Transverse colon (tissue), 4 donors: ENCODE results near the gene CIROP. TPM values are rescaled to one million over a fixed set of nuclear protein-coding genes. Genes with fewer than 3 reads are reported as not detected.

Experiments
- DNase-seq: peaks from one replicate; pipeline ENCODE4 v3.0.0-alpha.2; 2019
- H3K27ac ChIP-seq, 4 donors: fragments of 200-600 bp; sonication (generic); 2 replicates each; pipeline ENCODE4 v1.5.1; 2016 to 2018; ENCODE audit warnings: inconsistent platforms in 4 of 4
- H3K27me3 ChIP-seq: fragments of 200-600 bp; sonication (generic); 2 replicates; pipeline ENCODE4 v1.5.1; 2017; ENCODE audit warnings: inconsistent platforms
- H3K36me3 ChIP-seq, 4 donors: fragments of 200-600 bp; sonication (generic); 2 replicates each; pipeline ENCODE4 v1.5.1; 2017 to 2019; ENCODE audit warnings: inconsistent platforms in 4 of 4
- H3K4me1 ChIP-seq, 4 donors: fragments of 200-600 bp; sonication (generic); 2 replicates each; pipeline ENCODE4 v1.5.1; 2017 to 2020; ENCODE audit warnings: inconsistent platforms in 4 of 4
- H3K4me3 ChIP-seq, 4 donors: fragments of 200-600 bp; sonication (generic); 1 replicate in 1 of 4; 2 replicates in 3 of 4; pipeline versions ENCODE4 v1.5.1 to v1.6.1; 2017 to 2019; ENCODE audit warnings: inconsistent platforms in 4 of 4
- H3K9me3 ChIP-seq, 2 donors: fragments of 200-600 bp; sonication (generic); 2 replicates each; pipeline ENCODE4 v1.5.1; 2017 to 2019; ENCODE audit warnings: inconsistent platforms in 2 of 2
- EP300 ChIP-seq: sonication (generic); formaldehyde crosslinking; IDR thresholded peaks from one replicate; pipeline ENCODE4 v1.6.1; 2017; ENCODE audit warnings: antibody characterized with exemption, low read depth
- POLR2A ChIP-seq: fragments of 450-650 bp; IDR thresholded peaks from one replicate; pipeline ENCODE4 v1.6.1; 2016; ENCODE audit warnings: antibody characterized with exemption, mild to moderate bottlenecking, moderate library complexity
- POLR2AphosphoS5 ChIP-seq, 3 donors: sonication (generic); formaldehyde crosslinking; IDR thresholded peaks; one replicate each; pipeline ENCODE4 v1.6.1; 2016; ENCODE audit warnings: antibody characterized with exemption in 3 of 3
- WGBS, 2 donors: methylation state at CpG; one replicate each; pipeline ENCODE4 v1.1.5; 2018; ENCODE audit warnings: low coverage in 1 of 2; 5-methylcytosine and 5-hydroxymethylcytosine counted together
- in situ Hi-C, 4 donors: fragments of 200-750 bp; cut with MboI; loops; one replicate each; pipeline versions ENCODE4 v1.15.0 to v1.15.1; 2017; ENCODE audit warnings: low sequenced_read_pairs in 3 of 4, low pct_ligation_motif_present in 1 of 4, low pct_unique_long_range_greater_than_20kb in 1 of 4
- intact Hi-C: fragments of 100-400 bp; cut with DNase I; formaldehyde crosslinking; loops from one replicate; pipeline ENCODE4 v1.15.1; 2023; ENCODE audit warnings: low total_unique reads
- total RNA-seq, 4 donors: library from RNA; depleted of rRNA; stranded (reverse); fragments of >200 nt; gene quantifications; one replicate each; pipeline ENCODE4 v1.1.0, GENCODE V29; 2016
- TF ChIP-seq, protein P1 (sequence below), 5 experiments: fragments of 200-600 bp in 3 of 5; fragments of 450-650 bp in 2 of 5; sonication (generic) in 3 of 5; IDR thresholded peaks; 1 replicate in 2 of 5; 2 replicates in 3 of 5; pipeline ENCODE4 v1.5.1; 2016 to 2017; ENCODE audit warnings: antibody characterized with exemption in 5 of 5, inconsistent platforms in 3 of 5, mild to moderate bottlenecking in 2 of 5, moderate library complexity in 1 of 5

The CIROP gene
- total RNA-seq, 4 donors from 2014 or later, result not detected

- Histone ChIP-seq H3K27me3 (no peaks in the 10 kb centered on the region), H3K27ac (no peak overlapping the region), H3K4me1 (no peaks in the 10 kb centered on the region), H3K9me3 (no peaks in the 10 kb centered on the region), H3K36me3 (no peaks in the 10 kb centered on the region), H3K4me3 (no peak overlapping the region)
- TF ChIP-seq, protein P1, sequence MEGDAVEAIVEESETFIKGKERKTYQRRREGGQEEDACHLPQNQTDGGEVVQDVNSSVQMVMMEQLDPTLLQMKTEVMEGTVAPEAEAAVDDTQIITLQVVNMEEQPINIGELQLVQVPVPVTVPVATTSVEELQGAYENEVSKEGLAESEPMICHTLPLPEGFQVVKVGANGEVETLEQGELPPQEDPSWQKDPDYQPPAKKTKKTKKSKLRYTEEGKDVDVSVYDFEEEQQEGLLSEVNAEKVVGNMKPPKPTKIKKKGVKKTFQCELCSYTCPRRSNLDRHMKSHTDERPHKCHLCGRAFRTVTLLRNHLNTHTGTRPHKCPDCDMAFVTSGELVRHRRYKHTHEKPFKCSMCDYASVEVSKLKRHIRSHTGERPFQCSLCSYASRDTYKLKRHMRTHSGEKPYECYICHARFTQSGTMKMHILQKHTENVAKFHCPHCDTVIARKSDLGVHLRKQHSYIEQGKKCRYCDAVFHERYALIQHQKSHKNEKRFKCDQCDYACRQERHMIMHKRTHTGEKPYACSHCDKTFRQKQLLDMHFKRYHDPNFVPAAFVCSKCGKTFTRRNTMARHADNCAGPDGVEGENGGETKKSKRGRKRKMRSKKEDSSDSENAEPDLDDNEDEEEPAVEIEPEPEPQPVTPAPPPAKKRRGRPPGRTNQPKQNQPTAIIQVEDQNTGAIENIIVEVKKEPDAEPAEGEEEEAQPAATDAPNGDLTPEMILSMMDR (IDR thresholded peaks at IDR 0.05), result no peak
- TF ChIP-seq POLR2A (no peak), EP300 (no peak), POLR2AphosphoS5 (IDR thresholded peaks at IDR 0.05) (no peak)
- in situ Hi-C loops (no loop called here), intact Hi-C loops (no loop called here)
- 91% methylated on average over 16 of the region's 16 CpGs; no CpG with 5 or more reads in 1 of the 2 donors for WGBS, 2 donors
- DNase-seq, result no peak
Observed at GRCh38 chr14:23136566-23137133, 31.9 kb upstream of the CIROP start.

DNA sequence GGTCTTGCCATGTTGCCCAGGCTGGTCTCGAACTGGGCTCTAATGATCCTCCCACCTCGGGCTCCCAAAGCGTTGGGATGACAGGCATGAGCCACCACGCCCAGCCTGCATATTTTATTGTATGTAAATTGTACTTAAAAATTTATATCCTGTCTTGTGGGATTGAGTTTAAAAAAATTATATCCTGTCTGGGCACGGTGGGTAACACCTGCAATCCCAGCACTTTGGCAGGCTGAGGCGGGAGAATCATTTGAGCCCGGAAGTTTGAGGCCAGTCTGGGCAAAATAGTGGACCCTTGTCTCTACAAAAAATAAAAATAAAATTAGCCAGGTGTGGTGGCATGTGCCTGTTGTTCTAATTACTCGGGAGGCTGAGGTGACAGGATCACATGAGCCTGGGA lies 28.2 kb upstream of the CIROP start:
- H3K27ac ChIP-seq, result no peak overlapping the region
- WGBS, 2 donors, result 78 to 80% methylated on average over 3 to 8 of the region's 8 CpGs
- in situ Hi-C loops, result no loop called here

DNA sequence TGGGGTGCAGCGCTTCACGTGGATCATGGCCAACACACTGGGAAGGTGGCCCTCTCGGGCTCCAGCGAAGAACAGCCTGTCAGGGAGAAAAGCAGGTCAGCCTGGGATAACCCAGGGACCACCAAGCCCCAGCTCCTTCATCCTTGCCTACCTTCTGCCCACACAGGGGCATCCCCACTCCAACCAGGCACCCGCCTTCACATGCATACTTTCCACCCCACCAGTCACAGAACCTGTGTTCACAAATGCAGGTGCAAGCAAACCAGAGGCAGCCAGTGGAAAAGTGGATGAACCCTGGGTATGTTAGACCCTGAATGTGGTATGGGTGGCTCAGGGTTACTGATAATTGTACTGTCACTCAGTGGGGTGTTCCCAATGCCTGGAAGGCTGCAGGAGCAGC lies 26.7 kb upstream of the CIROP start:
- Histone ChIP-seq H3K27me3 (no peaks in the 10 kb centered on the region), H3K27ac (no peak overlapping the region), H3K36me3 (no peaks in the 10 kb centered on the region), H3K4me3 (no peak overlapping the region), H3K4me1 (no peaks in the 10 kb centered on the region), H3K9me3 (no peaks in the 10 kb centered on the region)
- WGBS, 2 donors, result 71% methylated on average over 5 of the region's 5 CpGs; no CpG with 5 or more reads in 1 of the 2 donors
- in situ Hi-C loops, result no loop called here
- no peak for DNase-seq
- TF ChIP-seq POLR2A (no peak), EP300 (no peak), POLR2AphosphoS5 (IDR thresholded peaks at IDR 0.05) (no peak)
- TF ChIP-seq, protein P1 (IDR thresholded peaks at IDR 0.05), result no peak
- intact Hi-C loops, result no loop called here

More for the DNA sequence above, 28.2 kb upstream of the CIROP start:
- H3K4me1 ChIP-seq, result no peaks in the 10 kb centered on the region
- H3K9me3 ChIP-seq, result no peaks in the 10 kb centered on the region
- no peak for DNase-seq
- no peak for TF ChIP-seq EP300
- TF ChIP-seq, protein P1 (IDR thresholded peaks at IDR 0.05), result no peak
- no peak for TF ChIP-seq POLR2AphosphoS5 (IDR thresholded peaks at IDR 0.05)
- no peak for TF ChIP-seq POLR2A
- H3K27me3 ChIP-seq, result no peaks in the 10 kb centered on the region
- no peak overlapping the region for H3K4me3 ChIP-seq
- intact Hi-C loops, result no loop called here
- no peaks in the 10 kb centered on the region for H3K36me3 ChIP-seq

DNA sequence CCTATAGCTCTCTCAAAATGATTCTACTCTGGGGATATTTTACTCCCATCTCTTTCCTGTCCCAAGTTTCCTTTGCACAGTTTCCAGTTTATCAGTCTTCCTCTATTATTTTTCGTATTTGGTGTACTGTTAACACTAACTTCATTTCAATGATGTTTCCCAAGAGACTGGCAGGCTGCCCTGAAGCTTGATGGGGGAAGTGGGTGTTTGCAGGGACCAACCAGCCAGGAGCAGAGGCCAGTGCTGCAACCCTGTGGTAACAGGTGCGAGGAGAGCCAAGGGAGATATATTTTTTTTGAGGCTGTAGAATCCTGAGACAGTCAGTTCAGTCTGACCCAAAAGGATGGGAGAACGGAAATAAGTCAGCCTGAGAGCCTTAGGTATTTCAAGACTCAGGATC lies 26.1 kb upstream of the CIROP start:
- H3K4me1 ChIP-seq, result no peaks in the 10 kb centered on the region
- no peak overlapping the region for H3K27ac ChIP-seq
- no peaks in the 10 kb centered on the region for H3K27me3 ChIP-seq
- no peak for DNase-seq
- in situ Hi-C loops (no loop called here), intact Hi-C loops (no loop called here)
- H3K36me3 ChIP-seq, result no peaks in the 10 kb centered on the region
- H3K9me3 ChIP-seq, result no peaks in the 10 kb centered on the region
- TF ChIP-seq, protein P1 (IDR thresholded peaks at IDR 0.05), result no peak
- TF ChIP-seq POLR2A, result no peak
- no peak for TF ChIP-seq POLR2AphosphoS5 (IDR thresholded peaks at IDR 0.05)
- TF ChIP-seq EP300, result no peak
- no peak overlapping the region for H3K4me3 ChIP-seq
- 71 to 90% methylated on average over 2 to 3 of the region's 3 CpGs for WGBS, 2 donors
